NCI-H69 (cell line): Measurements from ENCODE around the gene NEB.
"Not testable (repeated sequence)": the region's sequence is repeated elsewhere in the genome, so short reads cannot be mapped to it uniquely, and the experiment has no call there.

ENCODE experiments used
- DNase-seq: peaks from one replicate; lab custom pipeline; 2025; lab: John Stamatoyannopoulos, UW

Gene NEB

GRCh38 chr2:151611351-151611750 is 122.9 kb downstream of the NEB start:
- no peak for DNase-seq

GRCh38 chr2:151610310-151610709 is 124.0 kb downstream of the NEB start:
- no peak for DNase-seq

- DNase-seq: no peak
Observed at GRCh38 chr2:151609705-151610104, 124.6 kb downstream of the NEB start.

- not testable (repeated sequence) for DNase-seq
Observed at GRCh38 chr2:151607459-151608424, 126.5 kb downstream of the NEB start.

GRCh38 chr2:151603530-151603929 is 130.7 kb downstream of the NEB start:
- not testable (repeated sequence) for DNase-seq

GRCh38 chr2:151602402-151602801 is 131.9 kb downstream of the NEB start:
- DNase-seq: not testable (repeated sequence)

- DNase-seq: not testable (repeated sequence)
Observed at GRCh38 chr2:151601803-151602202, 132.5 kb downstream of the NEB start.

- DNase-seq: not testable (repeated sequence)
Observed at GRCh38 chr2:151596903-151597608, 137.2 kb downstream of the NEB start.

- DNase-seq: not testable (repeated sequence)
Observed at GRCh38 chr2:151591908-151592255, 142.4 kb downstream of the NEB start.

- not testable (repeated sequence) for DNase-seq
Observed at GRCh38 chr2:151591250-151591907, 142.9 kb downstream of the NEB start.

GRCh38 chr2:151581300-151581699 is 153.0 kb downstream of the NEB start:
- not testable (repeated sequence) for DNase-seq

- not testable (repeated sequence) for DNase-seq
Observed at GRCh38 chr2:151580697-151581096, 153.6 kb downstream of the NEB start.

GRCh38 chr2:151577116-151577515 is 157.2 kb downstream of the NEB start:
- DNase-seq: no peak

- DNase-seq: peak; percentile 64
Observed at GRCh38 chr2:151576080-151576479, 158.2 kb downstream of the NEB start.

- no peak for DNase-seq
Observed at GRCh38 chr2:151575338-151575737, 158.9 kb downstream of the NEB start.

- DNase-seq: no peak
Observed at GRCh38 chr2:151570191-151570590, 164.1 kb downstream of the NEB start.

GRCh38 chr2:151569167-151569566 is 165.1 kb downstream of the NEB start:
- DNase-seq: no peak

- DNase-seq: no peak
Observed at GRCh38 chr2:151568501-151568900, 165.8 kb downstream of the NEB start.

- no peak for DNase-seq
Observed at GRCh38 chr2:151567006-151567405, 167.3 kb downstream of the NEB start.

GRCh38 chr2:151562398-151562797 is 171.9 kb downstream of the NEB start:
- DNase-seq: no peak

GRCh38 chr2:151560289-151560688 is 174.0 kb downstream of the NEB start:
- DNase-seq: peak; percentile 17

- DNase-seq: not testable (repeated sequence)
Observed at GRCh38 chr2:151559431-151559830, 174.8 kb downstream of the NEB start.
